ENCODE data around the gene PLEKHA5.
"Not testable (repeated sequence)": the region's sequence is repeated elsewhere in the genome, so short reads cannot be mapped to it uniquely, and the experiment has no call there.

The PLEKHA5 gene

GRCh38 chr12:19129486-19130223 is at the start of gene PLEKHA5:
TSS of gene PLEKHA5 (plus strand) at chr12:19129733. CDS start at chr12:19129800, 67 bp downstream.
- peak; percentile 83 for DNase-seq (ENCODE audit: low spot score)

GRCh38 chr12:19080918-19081317 is 48.6 kb upstream of the PLEKHA5 start:
- no peak for DNase-seq (ENCODE audit: low spot score)

DNA sequence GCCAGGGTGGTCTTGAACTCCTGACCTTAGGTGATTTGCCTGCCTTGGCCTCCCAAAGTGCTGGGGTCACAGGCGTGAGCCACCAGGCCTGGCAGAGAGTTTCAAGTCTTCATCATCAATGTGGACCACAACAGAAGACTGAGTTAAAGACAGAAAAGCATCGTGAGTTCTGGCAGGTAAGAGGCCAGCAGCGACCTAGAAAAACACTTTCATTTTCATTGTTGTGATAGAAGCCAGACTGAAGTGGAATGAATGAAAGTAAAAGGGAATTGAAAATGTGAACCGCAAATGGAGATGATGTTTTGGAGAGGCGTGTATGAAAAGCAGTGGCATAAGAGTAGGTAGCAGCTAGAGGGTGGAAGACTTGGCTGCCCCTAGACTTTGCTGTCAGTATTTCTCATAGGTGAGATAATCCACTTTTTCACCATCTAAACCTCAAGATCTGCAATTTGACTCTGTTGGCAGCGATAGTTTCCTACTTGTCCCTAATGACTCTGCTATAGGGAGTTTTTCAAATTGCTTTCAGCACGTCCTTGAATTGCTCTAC is 47.1 kb upstream of the PLEKHA5 start:
- DNase-seq (ENCODE audit: low spot score): no peak

DNA sequence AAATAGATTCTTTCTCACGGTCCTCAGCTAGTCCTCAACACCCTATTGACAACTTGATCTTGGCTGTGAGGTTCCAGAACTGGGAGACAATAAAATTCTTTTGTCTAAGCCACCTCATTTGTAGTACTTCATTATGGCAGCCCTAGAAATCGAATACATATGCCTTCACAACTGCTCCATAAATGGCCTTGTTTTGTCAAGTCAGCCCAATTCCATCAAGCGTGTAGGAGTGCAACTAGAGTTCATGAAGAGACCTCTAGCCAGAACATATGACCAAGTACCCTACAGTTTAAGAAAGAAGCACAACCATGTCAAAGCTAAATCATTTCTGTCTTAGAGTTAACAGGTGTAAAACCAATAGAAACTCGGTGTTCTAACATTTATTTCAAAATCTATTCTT is 45.0 kb upstream of the PLEKHA5 start:
- DNase-seq (ENCODE audit: low spot score): no peak

DNA sequence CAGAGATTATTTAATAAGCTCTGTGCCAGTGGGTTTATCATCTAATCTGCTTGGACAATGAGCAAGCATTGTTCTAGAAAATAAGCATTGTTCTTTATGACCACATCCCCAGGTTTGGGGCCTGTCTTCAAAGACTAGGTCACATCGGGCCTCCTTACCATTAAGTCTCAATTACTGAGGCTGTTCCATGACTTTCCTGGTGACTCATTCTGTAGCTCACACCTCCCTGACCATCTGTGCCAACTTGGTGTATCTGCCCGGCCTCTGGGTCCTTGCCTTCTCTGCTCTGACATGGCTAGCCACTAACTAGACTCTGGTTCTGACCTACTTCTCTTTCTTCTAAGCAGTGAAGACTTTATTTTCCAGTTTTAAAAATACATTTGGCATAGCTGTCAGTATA is 44.4 kb upstream of the PLEKHA5 start:
- no peak for DNase-seq (ENCODE audit: low spot score)

GRCh38 chr12:19088606-19089005 is 40.9 kb upstream of the PLEKHA5 start:
- DNase-seq (ENCODE audit: low spot score): no peak

- not testable (repeated sequence) for DNase-seq (ENCODE audit: low spot score)
Measured at GRCh38 chr12:19092482-19092881, 37.1 kb upstream of the PLEKHA5 start.

DNA sequence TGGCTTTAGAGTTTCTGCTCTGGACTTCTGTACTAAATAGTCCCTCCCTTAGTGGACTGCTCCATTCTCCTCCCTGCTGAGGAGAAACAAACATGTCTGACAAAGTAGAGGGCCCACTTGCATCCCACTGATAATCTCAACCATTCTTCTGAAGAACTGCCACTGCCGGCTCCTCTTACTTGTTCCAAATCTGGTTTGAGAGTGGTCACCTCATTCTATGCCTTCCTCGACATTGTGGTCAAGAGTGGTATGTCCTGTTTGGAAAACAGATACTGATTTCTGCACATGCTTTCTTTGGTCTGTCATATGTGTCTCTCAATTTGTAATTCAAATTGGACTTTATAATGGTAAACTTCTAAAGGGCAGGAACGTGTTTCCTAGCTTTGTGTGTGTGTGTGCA is 36.3 kb upstream of the PLEKHA5 start:
- DNase-seq (ENCODE audit: low spot score): peak; percentile 17

DNA sequence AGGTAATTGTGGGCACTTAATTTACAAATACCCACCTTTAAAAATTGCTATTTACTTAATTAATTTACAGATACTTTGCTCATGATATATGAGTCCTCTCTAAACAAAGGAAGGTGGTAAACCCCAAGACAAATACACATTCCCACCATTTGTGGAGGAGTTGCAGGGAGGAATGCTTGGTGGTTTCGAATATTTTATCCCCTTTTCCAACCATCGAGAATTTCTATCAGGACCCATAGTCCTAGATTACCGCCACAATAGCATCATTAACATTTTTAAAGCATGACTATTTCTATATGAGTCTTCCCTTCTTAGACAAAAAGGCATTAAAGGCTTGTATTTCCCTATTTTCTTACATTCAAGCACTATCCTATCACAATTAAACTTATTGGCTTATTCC is 34.2 kb upstream of the PLEKHA5 start:
- DNase-seq (ENCODE audit: low spot score): no peak

- peak; percentile 7 for DNase-seq (ENCODE audit: low spot score)
Measured at GRCh38 chr12:19095756-19096480, 33.6 kb upstream of the PLEKHA5 start.

DNA sequence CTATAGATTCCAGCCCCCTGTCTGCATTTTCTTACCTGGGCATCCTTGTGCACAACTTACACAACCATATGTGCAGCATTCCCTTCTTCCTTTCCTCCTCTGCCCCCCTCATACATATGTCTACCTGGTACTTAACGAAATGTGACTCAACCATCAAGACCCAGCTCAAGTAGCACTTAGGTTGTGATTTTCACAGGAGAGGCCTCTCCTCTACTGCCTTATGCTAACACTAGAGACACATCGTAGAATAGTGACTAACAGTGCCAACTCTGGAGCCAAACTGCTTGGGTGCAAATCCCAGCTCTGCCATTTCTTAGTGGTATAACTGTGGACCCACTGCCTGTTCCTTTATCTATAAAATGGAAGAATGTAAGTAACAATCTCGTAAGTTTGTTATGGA is 24.1 kb upstream of the PLEKHA5 start:
- DNase-seq (ENCODE audit: low spot score): no peak

DNA sequence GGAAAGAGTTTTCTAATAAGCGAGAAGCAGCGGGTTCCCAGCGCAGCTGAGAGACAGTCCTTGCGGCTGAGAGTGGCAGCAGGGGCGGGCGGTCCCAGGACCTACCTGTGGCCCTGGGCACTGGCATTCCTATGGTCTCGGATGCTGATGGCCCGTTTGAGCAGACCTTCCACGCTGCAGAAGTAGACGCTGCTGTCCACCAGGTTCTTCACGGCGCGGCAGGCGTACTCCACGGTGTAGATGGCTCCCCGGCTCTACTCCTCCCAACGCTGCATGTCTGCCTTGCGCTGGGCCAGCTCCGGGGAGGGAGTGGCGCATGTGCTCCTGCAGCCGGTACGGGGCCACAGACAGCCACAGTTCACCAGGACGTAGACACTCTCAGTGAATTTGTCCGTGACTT is 21.8 kb upstream of the PLEKHA5 start:
- no peak for DNase-seq (ENCODE audit: low spot score)

- peak; percentile 7 for DNase-seq (ENCODE audit: low spot score)
Measured at GRCh38 chr12:19110221-19110940, 19.2 kb upstream of the PLEKHA5 start.

DNA sequence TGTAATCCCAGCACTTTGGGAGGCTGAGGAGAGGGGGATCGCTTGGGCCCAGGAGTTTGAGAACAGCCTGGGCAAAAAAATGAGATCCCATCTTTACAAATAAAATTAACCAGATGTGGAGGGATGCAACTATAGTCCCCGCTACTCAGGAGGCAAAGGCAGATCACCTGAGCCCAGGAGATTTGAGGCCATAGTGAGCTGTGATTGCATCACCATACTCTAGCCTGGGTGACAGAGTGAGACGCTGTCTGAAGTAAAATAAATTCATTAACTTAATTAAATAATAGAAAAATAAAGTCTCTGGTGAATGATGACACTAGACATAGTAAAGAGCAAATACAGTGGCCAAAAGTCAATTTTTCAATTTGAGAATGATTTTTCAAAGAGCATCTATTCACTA is 16.1 kb upstream of the PLEKHA5 start:
- no peak for DNase-seq (ENCODE audit: low spot score)

DNA sequence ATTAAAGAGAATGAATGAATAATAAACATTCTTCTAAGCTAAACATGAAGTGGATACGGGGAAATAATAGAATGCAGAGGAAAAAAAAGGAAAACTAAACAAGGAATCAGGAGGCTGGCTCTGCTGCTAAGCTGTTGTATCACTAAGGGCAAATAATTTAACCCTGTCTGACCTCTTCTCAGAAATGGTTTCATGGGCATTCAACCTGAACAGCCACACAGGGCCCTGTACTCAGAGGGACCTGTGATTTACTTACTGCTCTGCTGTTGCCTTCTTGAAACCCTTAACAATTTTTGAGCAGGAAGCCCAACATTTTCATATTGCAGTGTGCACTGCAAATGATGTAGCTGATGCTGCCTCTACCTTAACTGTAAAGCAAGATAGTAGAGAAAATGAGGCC is 14.2 kb upstream of the PLEKHA5 start:
- no peak for DNase-seq (ENCODE audit: low spot score)

GRCh38 chr12:19119440-19119839 is 10.1 kb upstream of the PLEKHA5 start:
- no peak for DNase-seq (ENCODE audit: low spot score)

- peak; percentile 16 for DNase-seq (ENCODE audit: low spot score)
Measured at GRCh38 chr12:19120795-19121194, 8.7 kb upstream of the PLEKHA5 start.

DNA sequence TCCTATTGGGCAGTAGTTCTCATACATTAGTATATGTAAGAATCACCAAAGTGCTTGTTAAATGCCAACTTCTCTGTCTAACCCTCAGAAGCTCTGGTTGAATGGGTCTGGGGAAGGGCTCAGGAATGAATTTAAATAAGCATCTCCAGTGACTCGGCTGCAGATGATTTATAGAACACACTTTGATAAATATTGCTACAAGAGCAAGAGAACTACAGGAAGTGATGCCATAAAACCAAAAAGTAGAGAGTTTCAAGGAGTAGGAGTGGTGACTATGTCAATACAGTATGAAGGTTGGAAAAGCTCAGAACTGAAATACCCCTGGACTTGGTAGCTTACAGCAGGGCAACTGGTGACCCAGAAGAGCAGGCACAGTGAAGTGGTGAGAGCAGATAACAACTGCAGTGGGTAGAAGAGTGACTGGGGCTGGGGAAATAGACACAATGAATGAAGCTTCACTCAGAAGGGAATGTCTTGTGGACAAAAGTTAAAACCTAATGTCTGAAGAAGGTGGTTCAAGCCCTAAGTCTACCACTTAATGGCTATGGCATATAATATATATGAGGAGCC is 8.0 kb upstream of the PLEKHA5 start:
- DNase-seq (ENCODE audit: low spot score): no peak

DNA sequence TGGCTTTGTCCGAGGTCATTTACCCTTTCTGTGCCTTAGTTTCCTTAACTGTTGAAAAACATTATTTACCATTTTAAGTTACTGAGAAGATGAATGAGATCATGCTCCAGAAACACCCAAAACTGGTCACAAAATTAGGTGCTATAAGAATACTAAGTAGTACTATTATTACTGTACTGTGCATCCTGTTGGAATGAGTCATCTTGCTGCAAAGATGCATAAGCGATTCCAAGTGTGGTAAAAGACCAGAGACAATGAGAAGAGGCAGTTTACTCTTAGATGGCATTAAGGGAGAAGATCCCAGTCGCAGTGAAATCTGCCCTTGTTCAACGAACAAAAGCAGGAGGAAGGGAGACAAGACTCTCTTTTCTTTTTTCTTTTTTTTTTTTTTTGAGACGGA is 4.2 kb upstream of the PLEKHA5 start:
- DNase-seq (ENCODE audit: low spot score): peak; percentile 24

- no peak for DNase-seq (ENCODE audit: low spot score)
Measured at GRCh38 chr12:19127270-19127669, 2.3 kb upstream of the PLEKHA5 start.

GRCh38 chr12:19128485-19128884 is 1.0 kb upstream of the PLEKHA5 start:
- DNase-seq (ENCODE audit: low spot score): no peak

GRCh38 chr12:19129122-19129485 is 429 bp upstream of the PLEKHA5 start:
- DNase-seq (ENCODE audit: low spot score): no peak
